SK-N-SH (cell line): ENCODE data around the gene SLC2A9. TPM values are rescaled to one million over a fixed set of nuclear protein-coding genes. Genes with fewer than 3 reads are reported as not detected.

Source experiments
- CTCF ChIA-PET: fragments of 300-600, 350-600 bp; formaldehyde crosslinking; extraction: SDS; loops from one replicate; lab custom pipeline; 2021; lab: Yijun Ruan, JAX
- POLR2A ChIA-PET: fragments of 350-600 bp; sonication (Branson Sonifier 250); formaldehyde crosslinking; extraction: SDS; loops from one replicate; lab custom pipeline; 2020; ENCODE audit warnings: antibody characterized with exemption, inconsistent platforms; lab: Yijun Ruan, JAX
- DNase-seq: peaks from one replicate; pipeline ENCODE4 v3.0.0; 2012
- H2AFZ ChIP-seq: fragments of 200-600 bp; sonication (generic); 2 replicates; pipeline ENCODE4 v1.8.1; 2016; ENCODE audit warnings: antibody characterized with exemption, mild to moderate bottlenecking, low read depth
- H3F3A ChIP-seq: fragments of 200-600 bp; sonication (generic); replicated peaks from 2 replicates; pipeline ENCODE3; 2016; ENCODE audit warnings: antibody characterized with exemption, mild to moderate bottlenecking; ENCODE audit not compliant: insufficient read depth
- H3K27ac ChIP-seq, 2 experiments: fragments of 200-500 bp in 1 of 2; fragments of 200-600 bp in 1 of 2; sonication (Bioruptor generic) in 1 of 2; sonication (generic), shearing (Covaris generic) in 1 of 2; 2 replicates each; pipeline versions ENCODE4 v1.5.1 to v1.6.1; 2014 to 2016; ENCODE audit warnings: low read depth in 2 of 2, inconsistent platforms in 1 of 2, low read length in 1 of 2, mild to moderate bottlenecking in 1 of 2, mixed read lengths in 1 of 2
- H3K27me3 ChIP-seq: fragments of 200-600 bp; sonication (generic), shearing (Covaris generic); 2 replicates; pipeline ENCODE4 v1.6.1; 2016; ENCODE audit warnings: mixed run types; ENCODE audit not compliant: insufficient read depth
- H3K36me3 ChIP-seq, 2 experiments: fragments of 200-500 bp in 1 of 2; fragments of 200-600 bp in 1 of 2; sonication (Bioruptor generic) in 1 of 2; sonication (generic) in 1 of 2; replicated peaks in 1 of 2; 2 replicates each; pipeline versions ENCODE3 to v1.5.1; 2014 to 2016; ENCODE audit warnings: low read length in 1 of 2, mild to moderate bottlenecking in 1 of 2; ENCODE audit not compliant: insufficient read depth in 2 of 2, control insufficient read depth in 1 of 2
- H3K4me1 ChIP-seq, 2 experiments: fragments of 200-500 bp in 1 of 2; fragments of 200-600 bp in 1 of 2; sonication (Bioruptor generic) in 1 of 2; sonication (generic), shearing (Covaris generic) in 1 of 2; 2 replicates each; pipeline versions ENCODE4 v1.5.1 to v1.6.1; 2014 to 2016; ENCODE audit warnings: low read depth in 1 of 2, low read length in 1 of 2, mixed run types in 1 of 2; ENCODE audit not compliant: insufficient read depth in 2 of 2, control insufficient read depth in 1 of 2
- H3K4me2 ChIP-seq: fragments of 200-600 bp; sonication (generic), shearing (Covaris generic); 2 replicates; pipeline ENCODE4 v1.6.1; 2017; ENCODE audit warnings: mixed run types
- H3K4me3 ChIP-seq, 2 experiments: fragments of 200-500 bp in 1 of 2; fragments of 200-600 bp in 1 of 2; sonication (Bioruptor generic) in 1 of 2; sonication (generic), shearing (Covaris generic) in 1 of 2; 2 replicates each; pipeline versions ENCODE4 v1.5.1 to v1.8.1; 2014 to 2016; ENCODE audit warnings: low read depth in 2 of 2, inconsistent platforms in 1 of 2, low read length in 1 of 2, mild to moderate bottlenecking in 1 of 2, mixed read lengths in 1 of 2, moderate library complexity in 1 of 2
- H3K79me2 ChIP-seq: fragments of 200-600 bp; sonication (generic); 2 replicates; pipeline ENCODE4 v1.8.1; 2017; ENCODE audit warnings: mild to moderate bottlenecking; ENCODE audit not compliant: insufficient read depth
- H3K9ac ChIP-seq: fragments of 200-600 bp; sonication (generic); 2 replicates; pipeline ENCODE4 v1.6.1; 2017; ENCODE audit warnings: mixed run types
- H3K9me2 ChIP-seq: fragments of 200-600 bp; sonication (generic); 2 replicates; pipeline ENCODE4 v1.6.1; 2017; ENCODE audit warnings: mixed run types
- H3K9me3 ChIP-seq: fragments of 200-600 bp; sonication (generic); 2 replicates; pipeline ENCODE4 v1.6.1; 2017; ENCODE audit warnings: mixed run types, mild to moderate bottlenecking, moderate library complexity
- H4K20me1 ChIP-seq: fragments of 200-600 bp; sonication (generic); 2 replicates; pipeline ENCODE4 v1.6.1; 2017; ENCODE audit warnings: mild to moderate bottlenecking, mixed run types; ENCODE audit not compliant: insufficient read depth
- CTCF ChIP-seq: fragments of 200-600 bp; sonication (generic); IDR thresholded peaks from 2 replicates; pipeline ENCODE4 v1.6.1; 2017; ENCODE audit warnings: antibody characterized with exemption, mild to moderate bottlenecking, moderate library complexity
- ELF1 ChIP-seq: IDR thresholded peaks from 2 replicates; pipeline ENCODE4 v1.4.0; 2012
- FOSL2 ChIP-seq: IDR thresholded peaks from 2 replicates; pipeline ENCODE4 v1.4.0; 2012; ENCODE audit warnings: low read depth, mild to moderate bottlenecking, moderate library complexity, borderline replicate concordance
- FOXM1 ChIP-seq: IDR thresholded peaks from 2 replicates; pipeline ENCODE4 v1.4.0; 2012; ENCODE audit warnings: low read depth, mild to moderate bottlenecking
- GATA2 ChIP-seq: sonication (generic); formaldehyde crosslinking; IDR thresholded peaks from 2 replicates; pipeline ENCODE4 v1.5.0; 2020; ENCODE audit warnings: mild to moderate bottlenecking, missing genetic modification reagents
- JUND ChIP-seq: IDR thresholded peaks from 2 replicates; pipeline ENCODE4 v1.4.0; 2012
- MAX ChIP-seq: IDR thresholded peaks from 2 replicates; pipeline ENCODE4 v1.4.0; 2012; ENCODE audit warnings: low read depth
- NFIC ChIP-seq: IDR thresholded peaks from 2 replicates; pipeline ENCODE4 v1.4.0; 2012; ENCODE audit warnings: borderline replicate concordance
- NRF1 ChIP-seq: IDR thresholded peaks from 2 replicates; pipeline ENCODE4 v1.6.1; 2012; ENCODE audit warnings: low read depth, mild to moderate bottlenecking, low read length
- POLR2AphosphoS5 ChIP-seq: IDR thresholded peaks from 2 replicates; pipeline ENCODE4 v1.6.1; 2012; ENCODE audit warnings: low read depth, low read length
- RAD21 ChIP-seq: IDR thresholded peaks from 2 replicates; pipeline ENCODE4 v1.6.1; 2012; ENCODE audit warnings: mild to moderate bottlenecking, low read length
- RXRA ChIP-seq: IDR thresholded peaks from 2 replicates; pipeline ENCODE4 v1.4.0; 2012; ENCODE audit warnings: low read depth, mild to moderate bottlenecking, borderline replicate concordance
- SIN3A ChIP-seq: IDR thresholded peaks from 2 replicates; pipeline ENCODE4 v1.6.1; 2012; ENCODE audit warnings: low read depth, mild to moderate bottlenecking, low read length, moderate library complexity, borderline replicate concordance
- TCF12 ChIP-seq: IDR thresholded peaks from 2 replicates; pipeline ENCODE4 v1.4.0; 2012
- YY1 ChIP-seq: IDR thresholded peaks from 2 replicates; pipeline ENCODE4 v1.4.0; 2012; ENCODE audit warnings: low read depth, mild to moderate bottlenecking
- ZBTB33 ChIP-seq: IDR thresholded peaks from 2 replicates; pipeline ENCODE4 v1.4.0; 2012; ENCODE audit warnings: low read depth, borderline replicate concordance
- WGBS: methylation state at CpG from one replicate; pipeline ENCODE4 v1.1.6; 2017; ENCODE audit warnings: low lambda C conversion rate; 5-methylcytosine and 5-hydroxymethylcytosine counted together
- polyA plus RNA-seq, 3 experiments: library from polyadenylated mRNA; depleted of rRNA; stranded (reverse); fragments of >200 nt; gene quantifications; 2 replicates each; pipeline ENCODE4 v1.2.3, GENCODE V29; 2012
- TF ChIP-seq, protein P1 (sequence below): IDR thresholded peaks from 2 replicates; pipeline ENCODE4 v1.6.1; 2012; ENCODE audit warnings: mild to moderate bottlenecking, low read depth, low read length, moderate library complexity
- TF ChIP-seq, protein P2 (sequence below): IDR thresholded peaks from 2 replicates; pipeline ENCODE4 v1.4.0; 2012; ENCODE audit warnings: low read depth, borderline replicate concordance

Gene SLC2A9
- polyA plus RNA-seq, 1 of the 3 experiments (the other 2 are of a cell fraction), result not detected

GRCh38 chr4:10022346-10023049 is 1.2 kb upstream of the SLC2A9 start:
- Histone ChIP-seq H3K27ac (no peak overlapping the region), H3K36me3 (no peaks in the 10 kb centered on the region), H3K4me1 (peaks cover 0 to 11% of the 10 kb centered on the region in 2 experiments; a peak in 1 of 4 replicates), H3K4me3 (no peak overlapping the region), H3K27me3 (no peaks in the 10 kb centered on the region), H3F3A (no peaks in the 10 kb centered on the region), H3K9me2 (no peaks in the 10 kb centered on the region), H3K4me2 (no peak overlapping the region), H4K20me1 (no peaks in the 10 kb centered on the region), H2AFZ (no peak overlapping the region), H3K79me2 (no peaks in the 10 kb centered on the region), H3K9me3 (no peaks in the 10 kb centered on the region)
- ChIA-PET CTCF (interaction anchor here (1.0 kb wide), 1 partner anchor 9 kb away, joined by 3 read pairs; no protein-coding TSS in a partner anchor), POLR2A (no interaction called here)
- 34% methylated on average over 13 of the region's 14 CpGs for WGBS
- no peak for DNase-seq
- no peak for TF ChIP-seq FOXM1
- TF ChIP-seq RAD21, result no peak
- no peak for TF ChIP-seq NFIC
- no peak for TF ChIP-seq FOSL2
- TF ChIP-seq, protein P1, sequence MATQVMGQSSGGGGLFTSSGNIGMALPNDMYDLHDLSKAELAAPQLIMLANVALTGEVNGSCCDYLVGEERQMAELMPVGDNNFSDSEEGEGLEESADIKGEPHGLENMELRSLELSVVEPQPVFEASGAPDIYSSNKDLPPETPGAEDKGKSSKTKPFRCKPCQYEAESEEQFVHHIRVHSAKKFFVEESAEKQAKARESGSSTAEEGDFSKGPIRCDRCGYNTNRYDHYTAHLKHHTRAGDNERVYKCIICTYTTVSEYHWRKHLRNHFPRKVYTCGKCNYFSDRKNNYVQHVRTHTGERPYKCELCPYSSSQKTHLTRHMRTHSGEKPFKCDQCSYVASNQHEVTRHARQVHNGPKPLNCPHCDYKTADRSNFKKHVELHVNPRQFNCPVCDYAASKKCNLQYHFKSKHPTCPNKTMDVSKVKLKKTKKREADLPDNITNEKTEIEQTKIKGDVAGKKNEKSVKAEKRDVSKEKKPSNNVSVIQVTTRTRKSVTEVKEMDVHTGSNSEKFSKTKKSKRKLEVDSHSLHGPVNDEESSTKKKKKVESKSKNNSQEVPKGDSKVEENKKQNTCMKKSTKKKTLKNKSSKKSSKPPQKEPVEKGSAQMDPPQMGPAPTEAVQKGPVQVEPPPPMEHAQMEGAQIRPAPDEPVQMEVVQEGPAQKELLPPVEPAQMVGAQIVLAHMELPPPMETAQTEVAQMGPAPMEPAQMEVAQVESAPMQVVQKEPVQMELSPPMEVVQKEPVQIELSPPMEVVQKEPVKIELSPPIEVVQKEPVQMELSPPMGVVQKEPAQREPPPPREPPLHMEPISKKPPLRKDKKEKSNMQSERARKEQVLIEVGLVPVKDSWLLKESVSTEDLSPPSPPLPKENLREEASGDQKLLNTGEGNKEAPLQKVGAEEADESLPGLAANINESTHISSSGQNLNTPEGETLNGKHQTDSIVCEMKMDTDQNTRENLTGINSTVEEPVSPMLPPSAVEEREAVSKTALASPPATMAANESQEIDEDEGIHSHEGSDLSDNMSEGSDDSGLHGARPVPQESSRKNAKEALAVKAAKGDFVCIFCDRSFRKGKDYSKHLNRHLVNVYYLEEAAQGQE, result no peak
- no peak for TF ChIP-seq ZBTB33
- TF ChIP-seq, protein P2, sequence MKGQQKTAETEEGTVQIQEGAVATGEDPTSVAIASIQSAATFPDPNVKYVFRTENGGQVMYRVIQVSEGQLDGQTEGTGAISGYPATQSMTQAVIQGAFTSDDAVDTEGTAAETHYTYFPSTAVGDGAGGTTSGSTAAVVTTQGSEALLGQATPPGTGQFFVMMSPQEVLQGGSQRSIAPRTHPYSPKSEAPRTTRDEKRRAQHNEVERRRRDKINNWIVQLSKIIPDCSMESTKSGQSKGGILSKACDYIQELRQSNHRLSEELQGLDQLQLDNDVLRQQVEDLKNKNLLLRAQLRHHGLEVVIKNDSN, result no peak
- TF ChIP-seq RXRA, result no peak
- TF ChIP-seq YY1, result no peak
- no peak for TF ChIP-seq NRF1
- TF ChIP-seq TCF12, result no peak
- no peak for TF ChIP-seq MAX
- no peak for TF ChIP-seq ELF1
- no peak for TF ChIP-seq JUND
- no peak for TF ChIP-seq GATA2 (CRISPR knock-in tag)
- no peak for TF ChIP-seq POLR2AphosphoS5
- TF ChIP-seq CTCF, result no peak
- TF ChIP-seq SIN3A, result no peak
- TF ChIP-seq, all 33 proteins: peak for 0
- H3K9ac ChIP-seq, result no peak overlapping the region
